ENCODE measurements around the gene LIPC.

DNA sequence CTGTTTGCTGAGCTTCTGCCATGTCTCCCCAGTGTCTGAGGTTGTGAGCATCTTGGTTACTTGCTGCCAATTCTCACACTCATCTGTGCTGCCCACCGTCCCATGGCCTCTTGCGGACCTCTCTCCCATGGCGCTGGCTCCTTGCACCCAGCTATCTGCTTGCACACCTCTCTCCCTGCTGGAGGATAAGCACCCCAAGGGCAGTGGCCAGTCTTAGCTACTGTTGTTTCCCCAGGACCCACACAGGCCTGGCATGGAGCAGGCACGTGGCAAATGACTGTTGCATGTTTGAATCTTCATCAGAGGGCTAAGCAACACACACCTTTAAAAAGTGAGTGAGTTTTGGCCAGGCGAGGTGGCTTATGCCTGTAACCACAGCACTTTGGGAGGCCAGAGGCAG is 14.7 kb downstream of the LIPC start:
- TF ChIP-seq POLR2A (IDR thresholded peaks at IDR 0.05): no peak
- TF ChIP-seq, protein P1, sequence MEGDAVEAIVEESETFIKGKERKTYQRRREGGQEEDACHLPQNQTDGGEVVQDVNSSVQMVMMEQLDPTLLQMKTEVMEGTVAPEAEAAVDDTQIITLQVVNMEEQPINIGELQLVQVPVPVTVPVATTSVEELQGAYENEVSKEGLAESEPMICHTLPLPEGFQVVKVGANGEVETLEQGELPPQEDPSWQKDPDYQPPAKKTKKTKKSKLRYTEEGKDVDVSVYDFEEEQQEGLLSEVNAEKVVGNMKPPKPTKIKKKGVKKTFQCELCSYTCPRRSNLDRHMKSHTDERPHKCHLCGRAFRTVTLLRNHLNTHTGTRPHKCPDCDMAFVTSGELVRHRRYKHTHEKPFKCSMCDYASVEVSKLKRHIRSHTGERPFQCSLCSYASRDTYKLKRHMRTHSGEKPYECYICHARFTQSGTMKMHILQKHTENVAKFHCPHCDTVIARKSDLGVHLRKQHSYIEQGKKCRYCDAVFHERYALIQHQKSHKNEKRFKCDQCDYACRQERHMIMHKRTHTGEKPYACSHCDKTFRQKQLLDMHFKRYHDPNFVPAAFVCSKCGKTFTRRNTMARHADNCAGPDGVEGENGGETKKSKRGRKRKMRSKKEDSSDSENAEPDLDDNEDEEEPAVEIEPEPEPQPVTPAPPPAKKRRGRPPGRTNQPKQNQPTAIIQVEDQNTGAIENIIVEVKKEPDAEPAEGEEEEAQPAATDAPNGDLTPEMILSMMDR (IDR thresholded peaks at IDR 0.05): no peak

Measured in testis (tissue), 2 donors.